Hepatocyte (in vitro differentiated cells): ENCODE measurements around the gene AXIN2. TPM values are rescaled to one million over a fixed set of nuclear protein-coding genes. Genes with fewer than 3 reads are reported as not detected.
A peak's percentile ranks its signal among the peaks of the same experiment; 100 is the strongest.

Experiments used
- DNase-seq: peaks from one replicate; pipeline ENCODE4 v3.0.0-alpha.2; 2016; ENCODE audit warnings: low spot score
- H2AFZ ChIP-seq: fragments of 200-600 bp; sonication (generic); 2 replicates; pipeline ENCODE4 v1.6.0; 2016; ENCODE audit warnings: antibody characterized with exemption, mild to moderate bottlenecking
- H3K27ac ChIP-seq: fragments of 200-600 bp; sonication (generic); 2 replicates; pipeline ENCODE4 v1.5.1; 2016; ENCODE audit warnings: mild to moderate bottlenecking
- H3K27me3 ChIP-seq: fragments of 200-600 bp; sonication (generic); 2 replicates; pipeline ENCODE4 v1.6.1; 2016
- H3K36me3 ChIP-seq: fragments of 200-600 bp; sonication (generic); replicated peaks from 2 replicates; pipeline ENCODE4 v1.5.1; 2016; ENCODE audit warnings: low read depth; ENCODE audit not compliant: insufficient read depth
- H3K4me1 ChIP-seq: fragments of 200-600 bp; sonication (generic); 2 replicates; pipeline ENCODE4 v1.5.1; 2016; ENCODE audit warnings: mild to moderate bottlenecking, moderate library complexity; ENCODE audit not compliant: insufficient read depth
- H3K4me2 ChIP-seq: fragments of 200-600 bp; sonication (generic); 2 replicates; pipeline ENCODE4 v1.6.0; 2016
- H3K4me3 ChIP-seq: fragments of 200-600 bp; sonication (generic); 2 replicates; pipeline ENCODE4 v1.5.1; 2016; ENCODE audit warnings: mild to moderate bottlenecking
- H3K79me2 ChIP-seq: fragments of 200-600 bp; sonication (generic); 2 replicates; pipeline ENCODE4 v1.6.0; 2017; ENCODE audit warnings: mild to moderate bottlenecking
- H3K9me2 ChIP-seq: fragments of 200-600 bp; sonication (generic); replicated peaks from 2 replicates; pipeline ENCODE4 v1.6.0; 2017; ENCODE audit warnings: mild to moderate bottlenecking; ENCODE audit not compliant: insufficient read depth
- H3K9me3 ChIP-seq: fragments of 200-600 bp; sonication (generic); 2 replicates; pipeline ENCODE4 v1.5.1; 2016; ENCODE audit warnings: low read depth, mild to moderate bottlenecking
- H4K20me1 ChIP-seq: fragments of 200-600 bp; sonication (generic); 2 replicates; pipeline ENCODE4 v1.6.0; 2016; ENCODE audit warnings: mild to moderate bottlenecking; ENCODE audit not compliant: insufficient read depth, poor library complexity, severe bottlenecking
- EZH2 ChIP-seq: fragments of 200-600 bp; sonication (generic); IDR thresholded peaks from 2 replicates; pipeline ENCODE4 v1.6.1; 2016; ENCODE audit warnings: antibody characterized with exemption, mild to moderate bottlenecking, borderline replicate concordance
- EZH2phosphoT487 ChIP-seq: fragments of 200-600 bp; sonication (generic); IDR thresholded peaks from one replicate; pipeline ENCODE4 v1.6.1; 2018; ENCODE audit warnings: antibody characterized with exemption, mild to moderate bottlenecking, low read depth, moderate library complexity; ENCODE audit not compliant: unreplicated experiment, severe bottlenecking
- WGBS: methylation state at CpG from one replicate; pipeline ENCODE4 v1.1.6; 2016; ENCODE audit warnings: low lambda C conversion rate; ENCODE audit errors: missing lambda C conversion rate; 5-methylcytosine and 5-hydroxymethylcytosine counted together
- polyA plus RNA-seq: library from polyadenylated mRNA; unstranded; fragments of >200 nt; fragmentation: Nextera tagmentation; extraction: Ambion mirVana; gene quantifications from 2 replicates; pipeline ENCODE4 v1.2.1, GENCODE V29; 2016
- total RNA-seq: library from RNA; depleted of rRNA; stranded (reverse); fragments of >200 nt; gene quantifications from 2 replicates; pipeline ENCODE4 v1.2.3, GENCODE V29; 2014
- TF ChIP-seq, protein P1 (sequence below): fragments of 200-600 bp; sonication (generic); IDR thresholded peaks from 2 replicates; pipeline ENCODE4 v1.5.1; 2016; ENCODE audit warnings: antibody characterized with exemption, mild to moderate bottlenecking; ENCODE audit not compliant: poor library complexity

AXIN2 gene
- total and polyA plus RNA-seq, 2 experiments from 2014 or later = 15.4 to 22.3 TPM

DNA sequence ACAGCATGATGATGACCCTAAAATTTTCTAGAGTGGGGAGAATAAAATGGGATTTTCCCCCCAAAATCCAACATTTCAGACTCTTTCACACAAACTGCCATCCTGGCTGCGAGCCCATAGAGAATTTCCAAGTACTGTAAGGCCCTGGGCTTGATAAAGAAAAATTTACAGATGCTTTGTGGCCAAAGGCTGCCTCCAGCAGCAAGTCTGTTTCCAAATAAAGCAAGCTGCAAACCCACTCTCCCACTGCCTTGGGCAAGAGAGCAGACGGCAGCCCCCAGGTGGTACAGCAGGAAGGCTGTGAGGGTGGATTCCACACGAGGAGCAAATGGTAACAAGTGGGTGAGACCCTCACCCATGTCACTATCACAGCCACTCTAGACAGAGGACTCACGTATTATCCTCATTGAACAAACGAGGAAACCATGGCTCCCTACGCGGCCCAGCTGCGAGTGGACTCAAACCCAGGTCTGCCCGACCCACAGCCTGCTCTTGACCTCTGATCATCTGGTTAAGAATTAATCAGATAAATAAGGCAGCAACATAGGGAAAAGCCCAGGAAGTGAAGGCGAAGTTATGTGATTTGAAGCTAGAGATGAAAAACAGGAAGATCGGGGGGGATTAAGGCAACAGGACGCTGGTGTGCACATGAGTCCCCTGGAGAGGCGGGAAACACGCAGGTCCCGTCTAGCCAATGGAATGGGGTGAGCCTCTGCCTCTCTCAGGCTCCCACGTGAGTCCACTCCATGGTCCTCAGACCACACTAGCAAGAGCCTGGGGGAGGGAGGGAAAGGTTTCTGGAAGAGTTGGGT is 37.4 kb downstream of the AXIN2 start:
- Histone ChIP-seq H3K9me3 (no peaks in the 10 kb centered on the region), H3K9me2 (no peaks in the 10 kb centered on the region), H3K27ac (peak overlapping the region; percentile 34), H3K36me3 (no peaks in the 10 kb centered on the region), H3K79me2 (no peaks in the 10 kb centered on the region), H4K20me1 (no peaks in the 10 kb centered on the region), H3K4me1 (peaks cover 10% of the 10 kb centered on the region), H3K4me3 (no peak overlapping the region), H3K4me2 (no peak overlapping the region), H2AFZ (no peak overlapping the region), H3K27me3 (no peaks in the 10 kb centered on the region)
- 56% methylated on average over 16 of the region's 16 CpGs for WGBS
- TF ChIP-seq EZH2 = no peak
- TF ChIP-seq EZH2phosphoT487 = no peak
- TF ChIP-seq, protein P1, sequence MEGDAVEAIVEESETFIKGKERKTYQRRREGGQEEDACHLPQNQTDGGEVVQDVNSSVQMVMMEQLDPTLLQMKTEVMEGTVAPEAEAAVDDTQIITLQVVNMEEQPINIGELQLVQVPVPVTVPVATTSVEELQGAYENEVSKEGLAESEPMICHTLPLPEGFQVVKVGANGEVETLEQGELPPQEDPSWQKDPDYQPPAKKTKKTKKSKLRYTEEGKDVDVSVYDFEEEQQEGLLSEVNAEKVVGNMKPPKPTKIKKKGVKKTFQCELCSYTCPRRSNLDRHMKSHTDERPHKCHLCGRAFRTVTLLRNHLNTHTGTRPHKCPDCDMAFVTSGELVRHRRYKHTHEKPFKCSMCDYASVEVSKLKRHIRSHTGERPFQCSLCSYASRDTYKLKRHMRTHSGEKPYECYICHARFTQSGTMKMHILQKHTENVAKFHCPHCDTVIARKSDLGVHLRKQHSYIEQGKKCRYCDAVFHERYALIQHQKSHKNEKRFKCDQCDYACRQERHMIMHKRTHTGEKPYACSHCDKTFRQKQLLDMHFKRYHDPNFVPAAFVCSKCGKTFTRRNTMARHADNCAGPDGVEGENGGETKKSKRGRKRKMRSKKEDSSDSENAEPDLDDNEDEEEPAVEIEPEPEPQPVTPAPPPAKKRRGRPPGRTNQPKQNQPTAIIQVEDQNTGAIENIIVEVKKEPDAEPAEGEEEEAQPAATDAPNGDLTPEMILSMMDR = no peak
- DNase-seq = no peak

DNA sequence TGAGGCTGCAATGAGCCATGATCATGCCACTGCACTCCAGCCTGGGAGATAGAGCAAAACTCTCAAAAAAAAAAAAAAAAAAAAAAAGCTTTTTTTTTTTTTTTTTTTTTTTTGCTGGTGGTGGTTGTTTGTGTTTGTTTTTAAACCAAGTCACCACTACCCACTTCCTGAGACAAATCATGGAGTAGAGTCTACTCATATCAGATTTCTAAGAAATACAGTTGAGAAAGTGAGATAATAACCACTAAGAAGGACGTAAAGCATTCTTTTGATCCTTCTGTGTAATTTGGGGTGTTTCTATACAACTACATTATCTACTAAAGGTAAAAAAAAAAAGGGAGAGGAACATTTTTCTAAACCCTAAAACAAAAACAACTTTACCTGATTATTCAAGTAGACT is 38.0 kb downstream of the AXIN2 start:
- no peak overlapping the region for H2AFZ ChIP-seq
- H3K36me3 ChIP-seq = no peaks in the 10 kb centered on the region
- no peak for DNase-seq
- no peaks in the 10 kb centered on the region for H3K79me2 ChIP-seq
- H3K4me2 ChIP-seq = no peak overlapping the region
- no peaks in the 10 kb centered on the region for H3K9me3 ChIP-seq
- peak overlapping the region; percentile 34 for H3K27ac ChIP-seq
- no peak overlapping the region for H3K4me3 ChIP-seq
- H4K20me1 ChIP-seq = no peaks in the 10 kb centered on the region
- TF ChIP-seq, protein P1 = no peak
- TF ChIP-seq EZH2 (no peak), EZH2phosphoT487 (no peak)
- H3K9me2 ChIP-seq = no peaks in the 10 kb centered on the region
- no peaks in the 10 kb centered on the region for H3K27me3 ChIP-seq
- H3K4me1 ChIP-seq = peaks cover 10% of the 10 kb centered on the region
- WGBS = 70% methylated on average over 1 of the region's 1 CpG

DNA sequence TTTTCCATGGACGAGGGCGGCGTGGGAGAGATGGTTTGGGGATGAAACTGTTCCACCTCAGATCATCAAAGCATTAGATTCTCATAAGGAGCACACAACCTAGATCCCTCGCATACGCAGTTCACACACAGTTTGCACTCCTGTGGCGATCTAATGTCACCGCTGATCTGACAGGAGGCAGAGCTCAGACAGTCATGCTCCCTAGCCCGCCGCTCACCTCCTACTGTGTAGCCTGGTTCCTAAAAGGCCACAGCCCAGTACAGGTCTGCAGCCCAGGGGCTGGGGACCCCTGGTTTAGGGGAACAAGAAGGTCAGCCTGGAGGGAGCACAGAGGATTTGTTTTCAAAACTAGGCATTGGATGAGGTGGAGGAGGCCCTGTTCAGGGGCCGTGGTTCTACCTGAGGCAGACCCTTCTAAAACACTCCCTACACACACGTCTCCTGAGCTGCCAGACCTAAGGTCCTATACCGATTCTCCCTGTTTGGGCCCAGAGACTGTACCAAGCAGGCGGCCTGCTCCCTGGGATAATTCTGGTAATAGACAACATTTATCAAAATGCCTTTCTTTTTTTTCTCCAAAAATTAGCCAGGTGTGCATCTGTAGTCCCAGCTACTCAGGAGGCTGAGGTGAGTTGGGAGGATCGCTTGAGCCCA is 38.6 kb downstream of the AXIN2 start:
- no peak overlapping the region for H2AFZ ChIP-seq
- H3K4me2 ChIP-seq = no peak overlapping the region
- no peaks in the 10 kb centered on the region for H3K9me3 ChIP-seq
- peaks cover 10% of the 10 kb centered on the region for H3K4me1 ChIP-seq
- no peak overlapping the region for H3K4me3 ChIP-seq
- H3K27ac ChIP-seq = no peak overlapping the region
- no peak for TF ChIP-seq EZH2
- TF ChIP-seq, protein P1 = no peak
- TF ChIP-seq EZH2phosphoT487 = no peak
- WGBS = 94% methylated on average over 14 of the region's 14 CpGs
- no peaks in the 10 kb centered on the region for H3K27me3 ChIP-seq
- no peaks in the 10 kb centered on the region for H3K79me2 ChIP-seq
- DNase-seq = no peak
- no peaks in the 10 kb centered on the region for H4K20me1 ChIP-seq
- no peaks in the 10 kb centered on the region for H3K36me3 ChIP-seq
- H3K9me2 ChIP-seq = no peaks in the 10 kb centered on the region
